GM12878 (cell line): ENCODE measurements around the gene LRP3.

Experiments
- CHD2 ChIP-seq: IDR thresholded peaks from 2 replicates; pipeline ENCODE4 v1.6.1; 2011; ENCODE audit warnings: low read depth, low read length, improper control_type of control experiment, borderline replicate concordance
- CTCF ChIP-seq, 3 experiments: IDR thresholded peaks in 2 of 3; conservative IDR thresholded peaks in 1 of 3; 2 replicates each; pipeline ENCODE4 v1.5.1; 2011; ENCODE audit warnings: low read depth in 3 of 3, low read length in 3 of 3, mild to moderate bottlenecking in 3 of 3, control low read depth in 2 of 3, moderate library complexity in 2 of 3, inconsistent platforms in 1 of 3, mixed read lengths in 1 of 3; ENCODE audit not compliant: control insufficient read depth in 2 of 3, insufficient read depth in 1 of 3; ENCODE audit errors: extremely low read depth in 1 of 3
- EZH2 ChIP-seq: IDR thresholded peaks from 2 replicates; pipeline ENCODE4 v1.6.1; 2012; ENCODE audit warnings: low read depth, mild to moderate bottlenecking, control low read depth, inconsistent platforms, low read length, borderline replicate concordance; ENCODE audit not compliant: control insufficient read depth
- FOS ChIP-seq: IDR thresholded peaks from 3 replicates; pipeline ENCODE4 v1.6.1; 2011; ENCODE audit warnings: borderline replicate concordance; ENCODE audit not compliant: insufficient read length; ENCODE audit errors: extremely low read depth
- GABPA ChIP-seq: IDR thresholded peaks from 2 replicates; pipeline ENCODE4 v1.6.1; 2014; ENCODE audit warnings: antibody characterized with exemption, low read depth, mild to moderate bottlenecking, inconsistent platforms
- MAX ChIP-seq: IDR thresholded peaks from 2 replicates; pipeline ENCODE4 v1.6.1; 2012; ENCODE audit warnings: low read depth, low read length, improper control_type of control experiment
- NR2C2 ChIP-seq: IDR thresholded peaks from 2 replicates; pipeline ENCODE4 v1.6.1; 2011; ENCODE audit warnings: borderline replicate concordance, low read depth; ENCODE audit not compliant: control insufficient read depth, insufficient read length
- NRF1 ChIP-seq: conservative IDR thresholded peaks from 2 replicates; pipeline ENCODE4 v1.6.1; 2011; ENCODE audit warnings: mild to moderate bottlenecking, low read depth, low read length, improper control_type of control experiment
- POLR2A ChIP-seq: IDR thresholded peaks from 2 replicates; pipeline ENCODE4 v1.6.1; 2011; ENCODE audit warnings: low read depth, mild to moderate bottlenecking, low read length
- POLR2AphosphoS2 ChIP-seq: IDR thresholded peaks from 2 replicates; pipeline ENCODE4 v1.6.1; 2011; ENCODE audit warnings: low read depth, mild to moderate bottlenecking, low read length, improper control_type of control experiment, moderate library complexity
- SMC3 ChIP-seq: IDR thresholded peaks from 2 replicates; pipeline ENCODE4 v1.6.1; 2011; ENCODE audit warnings: low read length, improper control_type of control experiment, borderline replicate concordance
- TAF1 ChIP-seq: IDR thresholded peaks from 2 replicates; pipeline ENCODE4 v1.6.1; 2011; ENCODE audit warnings: mild to moderate bottlenecking, low read depth, low read length, borderline replicate concordance
- ZNF207 ChIP-seq: fragments of 450-650 bp; IDR thresholded peaks from 2 replicates; pipeline ENCODE4 v1.6.1; 2014; ENCODE audit warnings: antibody characterized with exemption, mild to moderate bottlenecking, borderline replicate concordance
- TF ChIP-seq, protein P1 (sequence below): IDR thresholded peaks from 2 replicates; pipeline ENCODE4 v1.6.1; 2011; ENCODE audit warnings: low read depth, low read length, improper control_type of control experiment, borderline replicate concordance

DNA sequence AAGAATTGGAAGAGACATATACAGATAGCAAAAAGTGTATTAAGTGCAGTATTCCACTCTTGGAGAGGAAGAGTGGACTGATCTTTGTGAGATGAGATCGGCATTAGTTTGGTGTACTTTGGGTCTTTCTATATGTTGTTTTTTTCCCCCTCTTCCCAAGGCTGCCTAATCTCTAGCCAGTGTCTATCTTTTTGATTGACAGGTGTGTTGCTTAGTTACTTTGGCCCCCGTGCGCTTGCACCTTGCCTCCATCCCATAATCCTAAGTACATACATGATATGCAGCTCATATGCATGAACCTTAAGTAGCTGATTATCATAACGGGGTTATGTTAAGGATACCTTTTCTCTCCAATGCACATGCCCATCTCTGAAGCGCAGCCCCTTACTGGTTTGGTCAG, 35.8 kb downstream of the LRP3 start:
- TF ChIP-seq MAX (no peak), TAF1 (no peak), CTCF (IDR thresholded peaks at IDR 0.05 in 2 of 3, conservative IDR thresholded peaks at IDR 0.05 in 1 of 3; ENCODE audit: control insufficient read depth in 2 of 3, extremely low read depth in 1 of 3, insufficient read depth in 1 of 3, low read depth in 3 of 3, low read length in 3 of 3) (no peak), NR2C2 (no peak), NRF1 (no peak), EZH2 (no peak), GABPA (no peak), FOS (no peak), SMC3 (no peak), CHD2 (no peak), ZNF207 (no peak), POLR2A (no peak), POLR2AphosphoS2 (no peak)
- TF ChIP-seq, protein P1, sequence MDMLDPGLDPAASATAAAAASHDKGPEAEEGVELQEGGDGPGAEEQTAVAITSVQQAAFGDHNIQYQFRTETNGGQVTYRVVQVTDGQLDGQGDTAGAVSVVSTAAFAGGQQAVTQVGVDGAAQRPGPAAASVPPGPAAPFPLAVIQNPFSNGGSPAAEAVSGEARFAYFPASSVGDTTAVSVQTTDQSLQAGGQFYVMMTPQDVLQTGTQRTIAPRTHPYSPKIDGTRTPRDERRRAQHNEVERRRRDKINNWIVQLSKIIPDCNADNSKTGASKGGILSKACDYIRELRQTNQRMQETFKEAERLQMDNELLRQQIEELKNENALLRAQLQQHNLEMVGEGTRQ, result no peak
